GM19035 (cell line): ENCODE data around the gene CCDC134.

ENCODE experiments used
- ATAC-seq: cut with Tn5 transposase; IDR thresholded peaks from one replicate; pipeline ENCODE4 v1.9.1; 2021; ENCODE audit not compliant: unreplicated experiment

The CCDC134 gene

DNA sequence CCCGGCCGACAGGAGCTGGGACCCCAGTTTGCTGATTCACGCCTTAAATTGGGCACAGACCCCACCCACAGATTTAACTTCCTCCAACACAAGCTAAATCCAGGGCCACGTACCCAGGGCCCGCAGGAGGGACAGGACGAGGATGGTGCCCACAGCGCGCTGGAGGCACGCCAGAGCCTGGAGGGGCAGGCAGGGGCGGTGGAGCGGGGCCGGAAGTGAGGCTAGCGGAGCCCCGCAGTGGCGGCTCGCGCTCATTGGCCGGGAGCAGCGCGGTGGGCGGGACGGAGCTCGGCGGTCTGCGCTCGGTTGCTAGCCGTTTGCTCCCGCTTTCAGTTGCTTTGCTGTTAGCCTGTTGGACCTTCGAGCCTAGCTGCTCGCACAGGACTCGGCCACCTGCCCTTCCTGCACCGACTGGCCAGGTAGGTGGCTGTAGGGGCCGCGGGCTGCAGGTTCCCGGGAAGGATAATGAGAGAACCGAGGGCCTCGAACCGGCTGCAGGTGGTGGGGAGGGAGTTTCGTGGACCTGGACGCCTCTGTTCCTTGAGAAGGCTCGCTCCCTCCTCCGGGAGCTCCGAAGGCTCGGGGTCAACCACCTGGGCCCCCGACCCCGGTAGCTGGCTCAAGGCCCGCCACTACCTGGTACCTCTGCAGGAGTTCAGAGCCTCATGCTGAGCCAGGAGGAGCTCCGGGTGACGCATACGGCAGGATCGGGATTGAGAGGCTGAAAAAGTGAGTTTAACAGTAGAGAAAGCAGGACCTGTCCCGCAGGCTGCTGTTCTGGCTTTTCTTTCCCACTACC lies at the start of gene CCDC134:
CCDC134 (plus strand) TSS at position 332 of the 799 bp plus-strand sequence. CDS start 8,212 bp downstream, outside the sequence.
- peak; percentile 91 for ATAC-seq

DNA sequence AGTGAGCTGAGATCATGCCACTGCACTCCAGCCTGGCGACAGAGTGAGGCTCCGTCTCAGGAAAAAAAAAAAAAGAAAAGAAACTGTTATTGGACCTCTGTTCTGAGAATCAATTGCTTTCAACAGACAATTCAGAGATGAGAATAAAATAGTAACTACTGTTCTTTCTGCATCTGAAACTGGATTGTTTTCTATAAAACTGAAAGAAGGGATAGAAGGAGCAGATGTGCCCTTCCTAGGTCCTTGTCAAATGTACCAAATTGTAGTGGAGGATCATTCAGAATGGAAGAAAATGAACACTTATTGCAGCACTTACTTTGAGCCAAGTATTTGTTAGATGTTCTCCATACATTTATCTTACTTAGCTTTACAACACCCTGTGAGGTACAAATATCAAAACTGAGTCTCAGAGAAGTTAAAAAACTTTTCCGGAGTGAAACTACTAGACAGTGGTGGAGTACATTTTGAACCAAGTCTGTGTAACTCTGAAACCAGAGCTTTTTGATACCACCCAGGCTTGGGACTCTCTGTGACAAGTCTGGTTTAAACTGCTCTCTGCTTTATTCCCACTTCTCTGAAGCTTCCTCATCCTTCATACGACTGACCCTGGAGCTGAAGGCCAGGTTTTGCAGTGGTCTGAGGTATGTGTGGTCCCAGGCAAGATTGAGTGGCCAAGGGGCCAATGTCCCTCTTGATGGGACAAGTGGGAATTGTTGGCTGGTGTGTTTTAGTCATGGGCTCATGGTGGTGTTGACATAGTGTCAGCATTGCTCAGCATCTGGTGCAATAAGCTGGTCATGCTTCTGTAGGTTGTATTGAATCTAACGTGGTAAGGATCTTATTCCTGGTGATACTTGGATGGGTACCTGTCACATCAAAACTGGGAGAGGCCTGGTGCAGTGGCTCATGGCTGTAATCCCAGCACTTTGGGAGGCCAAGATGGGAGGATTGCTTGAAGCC lies 48.2 kb upstream of the CCDC134 start:
- peak; percentile 62 for ATAC-seq

DNA sequence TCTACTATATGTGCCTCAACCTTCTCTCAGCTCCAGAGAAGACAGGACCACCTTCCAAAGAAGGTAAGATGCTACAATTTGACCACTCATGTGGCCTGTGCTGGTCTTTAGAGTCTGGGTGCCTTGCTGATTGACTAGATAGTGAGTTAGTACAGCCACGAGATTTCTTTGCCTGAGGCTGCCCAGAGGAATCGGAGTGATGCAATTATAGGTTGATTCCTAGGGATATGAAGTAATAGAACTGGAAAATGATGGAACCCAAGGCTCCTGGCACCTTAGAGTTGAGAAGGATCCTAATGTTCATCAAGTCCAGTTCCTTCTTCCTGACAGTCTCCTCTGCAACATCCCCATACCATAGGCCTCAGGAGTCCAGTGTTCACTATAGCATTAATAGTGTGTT lies 46.5 kb upstream of the CCDC134 start:
- ATAC-seq: no peak

DNA sequence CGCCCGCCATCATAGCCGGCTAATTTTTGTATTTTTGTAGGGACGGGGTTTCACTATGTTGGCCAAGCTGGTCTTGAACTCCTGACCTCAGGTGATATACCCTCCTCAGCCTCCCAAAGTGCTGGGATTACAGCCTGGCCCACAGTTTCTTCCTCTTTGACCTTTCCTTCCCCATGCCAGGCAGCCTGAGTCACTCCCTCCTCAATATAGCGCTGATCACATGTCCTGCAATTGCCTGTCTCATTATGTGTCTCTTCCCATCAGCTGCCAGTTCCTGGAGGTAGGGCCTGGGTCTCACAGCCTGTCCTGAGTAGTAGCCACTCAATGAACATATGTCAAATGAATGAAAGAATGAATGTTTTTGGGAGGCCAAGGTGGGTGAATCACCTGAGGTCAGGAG lies 43.0 kb upstream of the CCDC134 start:
- no peak for ATAC-seq

DNA sequence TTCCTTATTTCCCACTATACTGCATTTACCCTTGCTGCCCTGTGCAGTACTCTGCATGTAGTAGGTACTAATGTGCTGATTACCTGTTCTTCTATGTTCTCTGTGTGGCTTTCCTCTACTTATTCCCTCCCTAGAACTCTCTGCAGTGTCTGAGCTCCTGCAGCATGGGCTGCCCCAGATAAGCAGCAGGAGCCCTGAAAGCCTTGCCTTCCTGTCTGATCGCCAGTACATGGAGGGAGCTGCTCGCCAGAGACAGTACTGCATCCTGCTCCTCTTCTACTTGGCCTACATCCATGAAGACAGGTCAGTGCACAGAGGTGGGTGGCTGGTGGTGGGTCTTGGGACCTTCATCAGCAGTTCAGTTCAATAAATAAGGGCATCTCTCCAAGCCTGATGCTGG lies 42.2 kb upstream of the CCDC134 start:
- no peak for ATAC-seq

DNA sequence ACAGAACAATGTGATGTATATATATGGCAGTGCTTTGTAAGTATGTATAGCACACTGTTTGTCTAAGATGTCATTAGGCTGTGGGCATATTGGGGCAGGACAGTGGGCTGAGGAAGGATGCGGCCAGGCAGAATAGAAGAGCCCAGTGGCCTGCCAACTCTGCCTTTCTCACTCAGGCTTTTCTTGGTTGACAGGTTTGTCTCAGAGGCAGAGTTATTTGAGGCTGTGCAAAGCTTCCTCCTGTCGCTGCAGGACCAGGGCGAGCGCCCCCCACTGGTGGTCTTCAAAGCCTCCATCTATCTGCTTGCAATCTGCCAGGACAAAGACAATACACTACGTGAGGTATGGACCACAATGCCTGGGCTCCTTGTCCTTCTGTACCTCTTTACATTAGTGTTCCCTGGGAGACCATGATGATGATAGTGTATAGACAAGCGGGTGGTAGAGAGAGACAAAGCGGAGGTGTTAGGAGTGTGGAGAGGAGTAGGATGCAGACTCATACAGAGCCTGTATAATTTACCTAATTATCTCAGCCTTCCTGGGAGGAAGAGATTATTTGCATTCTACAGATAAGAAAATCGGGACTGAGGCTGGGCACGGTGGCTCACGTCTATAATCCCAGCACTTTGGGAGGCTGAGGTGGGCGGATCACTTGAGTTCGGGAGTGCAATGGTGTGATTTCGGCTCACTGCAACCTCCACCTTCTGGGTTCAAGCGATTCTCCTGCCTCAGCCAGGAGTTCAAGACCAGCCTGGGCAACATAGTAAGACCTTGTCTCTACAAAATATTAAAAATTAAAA lies 37.3 kb upstream of the CCDC134 start:
- ATAC-seq: no peak

- no peak for ATAC-seq
Measured at GRCh38 chr22:41766476-41766875, 34.0 kb upstream of the CCDC134 start.

GRCh38 chr22:41768430-41768829 lies 32.0 kb upstream of the CCDC134 start:
- ATAC-seq: no peak

DNA sequence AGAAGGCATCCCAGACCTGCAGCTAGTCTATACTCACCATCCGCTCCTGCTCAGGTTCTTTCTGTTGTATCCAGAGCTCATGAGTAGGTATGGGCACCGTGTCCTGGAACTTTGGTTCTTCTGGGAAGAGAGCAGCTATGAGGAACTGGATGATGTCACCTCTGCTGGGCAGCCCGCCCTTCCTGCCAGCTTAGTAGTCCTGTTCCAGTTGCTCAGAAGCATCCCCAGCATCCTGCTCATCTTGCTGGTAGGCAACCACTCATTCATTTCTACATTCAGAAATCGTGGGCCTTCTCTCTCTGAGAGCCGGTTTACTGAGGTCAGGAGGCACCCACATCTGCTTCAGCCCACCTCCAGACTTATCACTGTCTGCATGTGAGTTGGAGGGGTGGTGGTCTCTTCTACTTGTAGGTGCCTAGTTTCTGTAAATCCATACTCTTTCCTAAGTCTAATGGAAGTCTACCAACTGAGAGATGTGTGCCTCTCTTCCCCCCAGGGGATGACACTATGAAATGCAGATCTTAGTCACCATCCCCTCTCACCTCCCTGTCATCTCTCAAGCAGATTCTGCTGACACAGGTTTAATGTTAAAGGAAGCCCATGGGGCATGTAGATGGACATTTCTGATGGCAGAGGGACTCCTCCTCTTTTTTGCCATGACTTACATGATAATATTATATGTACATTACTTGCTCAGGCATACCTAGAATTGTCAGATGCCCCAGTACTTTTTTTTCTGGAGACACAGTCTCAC lies 29.6 kb upstream of the CCDC134 start:
- no peak for ATAC-seq

- ATAC-seq: no peak
Measured at GRCh38 chr22:41772198-41772597, 28.3 kb upstream of the CCDC134 start.

GRCh38 chr22:41772645-41773044 lies 27.8 kb upstream of the CCDC134 start:
- ATAC-seq: no peak

- ATAC-seq: no peak
Measured at GRCh38 chr22:41775338-41775737, 25.1 kb upstream of the CCDC134 start.

DNA sequence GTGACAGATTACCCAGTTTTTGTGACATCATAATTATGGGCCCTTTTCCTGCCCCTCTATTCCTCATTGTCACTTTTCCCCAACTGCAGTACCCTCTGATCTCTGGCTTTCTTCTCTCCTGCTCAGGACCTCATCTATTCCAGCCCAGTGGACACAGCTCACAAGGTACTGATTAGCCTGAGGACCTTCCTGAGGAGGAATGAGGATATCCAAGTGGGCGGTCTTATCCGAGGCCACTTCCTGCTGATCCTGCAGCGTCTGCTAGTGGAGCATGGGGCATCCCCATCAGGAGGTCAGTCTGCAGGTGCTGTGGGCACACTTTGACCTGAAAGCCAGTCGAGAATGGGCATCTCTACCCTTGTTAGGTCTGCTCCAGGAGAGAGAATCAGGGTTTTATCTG lies 24.5 kb upstream of the CCDC134 start:
- no peak for ATAC-seq

DNA sequence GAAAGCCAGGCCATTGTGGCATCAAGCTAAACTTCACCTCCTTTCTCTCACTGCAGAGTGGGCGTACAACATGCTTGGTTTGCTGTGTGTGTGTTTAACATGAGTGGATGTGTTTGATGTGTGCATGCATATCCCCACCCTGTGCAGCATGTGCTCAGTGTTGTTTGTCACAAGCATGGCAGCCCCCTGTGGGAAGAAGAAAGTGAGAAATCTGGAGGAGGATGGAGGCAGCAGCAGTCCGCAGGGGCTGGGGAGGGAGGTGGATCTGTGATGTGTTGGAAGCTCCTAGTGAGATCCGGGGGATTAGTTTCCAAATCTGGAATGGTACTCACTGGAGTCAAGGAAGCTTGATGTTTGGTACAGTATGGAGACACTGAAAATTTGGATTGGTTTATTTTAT lies 24.1 kb upstream of the CCDC134 start:
- ATAC-seq: no peak

DNA sequence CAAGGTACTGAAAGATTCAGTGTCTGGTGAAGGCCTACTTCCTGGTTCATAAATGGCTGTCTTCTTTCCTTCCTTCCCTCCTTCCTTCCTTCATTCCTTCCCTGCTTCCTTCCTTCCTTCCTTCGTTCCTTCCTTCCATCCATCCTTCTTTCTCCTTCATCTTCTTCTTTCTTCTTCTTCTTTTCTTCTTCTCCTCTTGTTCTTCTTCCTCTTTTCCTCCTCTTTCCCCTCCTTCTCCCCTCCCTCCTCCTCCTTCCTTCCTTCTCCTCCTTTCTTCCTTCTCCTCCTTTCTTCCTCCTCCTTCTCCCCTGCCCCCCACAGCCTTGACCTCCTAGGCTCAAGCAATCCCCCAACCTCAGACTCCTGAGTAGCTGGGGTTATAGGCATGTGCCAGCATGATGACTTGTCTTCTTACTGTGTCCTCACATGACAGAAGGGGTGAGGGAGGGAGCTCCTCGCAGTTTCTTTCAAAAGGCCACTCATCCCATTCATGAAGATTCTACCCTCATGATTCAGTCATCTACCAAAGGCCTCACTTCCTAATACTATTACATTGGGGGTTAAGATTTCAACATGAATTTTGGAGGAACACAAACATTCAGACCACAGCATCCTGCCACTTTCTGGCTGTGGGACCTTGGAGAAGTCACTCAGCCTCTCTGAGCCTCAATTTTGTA lies 22.6 kb upstream of the CCDC134 start:
- ATAC-seq: no peak

DNA sequence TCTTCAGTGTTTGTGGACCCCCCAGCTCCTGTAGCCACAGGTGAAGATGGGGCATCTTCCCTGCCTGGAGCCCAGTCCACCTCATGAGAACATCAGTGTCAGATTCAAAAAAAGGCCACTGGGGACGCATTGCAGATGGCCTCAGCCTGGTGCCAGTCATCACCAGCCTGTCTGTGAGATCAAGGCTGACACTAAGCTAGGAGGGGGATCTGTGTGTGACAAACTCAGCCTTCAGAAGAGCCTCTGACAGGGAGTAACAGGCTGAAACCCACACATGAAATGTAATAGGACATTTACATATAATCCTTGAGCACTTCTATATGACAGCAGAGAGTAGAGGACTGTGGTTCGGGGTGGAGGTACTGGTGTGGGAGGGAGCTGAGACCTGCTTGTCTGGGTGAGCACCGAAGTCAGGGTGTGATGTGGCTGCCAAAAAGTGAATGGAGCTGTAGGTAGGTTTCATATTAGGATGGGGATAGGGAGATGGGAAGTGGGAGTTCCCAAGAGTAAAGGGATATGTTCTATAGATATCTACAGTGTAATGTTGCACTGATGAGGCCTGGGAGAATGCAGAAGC lies 20.5 kb upstream of the CCDC134 start:
- no peak for ATAC-seq

DNA sequence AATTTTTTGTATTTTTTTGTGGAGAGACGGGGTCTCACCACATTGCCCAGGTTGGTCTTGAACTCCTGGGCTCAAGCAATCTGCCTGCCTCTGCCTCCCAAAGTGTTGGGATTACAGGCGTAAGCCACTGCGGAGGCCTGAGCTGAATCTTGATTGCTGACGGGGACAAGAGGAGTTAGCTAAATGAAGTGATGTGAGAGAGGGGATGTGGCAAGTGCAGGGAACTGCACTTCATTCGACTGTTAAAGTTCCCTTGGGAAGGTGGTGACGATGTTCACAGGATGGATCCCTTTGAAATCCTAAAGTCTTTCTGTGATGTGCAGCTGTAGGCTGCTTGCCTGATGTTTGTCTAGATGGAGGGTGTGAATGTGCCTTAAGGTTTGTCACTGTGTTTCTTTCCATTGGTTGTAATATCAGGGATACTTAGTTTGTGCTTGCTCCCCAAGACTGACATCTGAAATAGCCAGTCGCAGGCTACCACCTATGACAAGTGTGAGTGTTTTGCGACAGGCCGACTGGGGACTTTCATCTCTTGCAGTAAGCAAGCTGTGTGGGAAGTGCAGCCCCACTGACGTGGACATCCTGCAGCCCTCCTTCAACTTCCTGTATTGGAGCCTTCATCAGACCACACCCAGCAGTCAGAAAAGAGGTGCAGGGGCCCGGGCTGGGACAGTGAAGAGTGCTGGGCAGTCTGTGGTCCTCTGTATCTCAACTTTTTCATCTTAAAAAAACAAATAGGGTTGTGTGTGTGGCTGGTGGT lies 19.6 kb upstream of the CCDC134 start:
- ATAC-seq: peak; percentile 93

DNA sequence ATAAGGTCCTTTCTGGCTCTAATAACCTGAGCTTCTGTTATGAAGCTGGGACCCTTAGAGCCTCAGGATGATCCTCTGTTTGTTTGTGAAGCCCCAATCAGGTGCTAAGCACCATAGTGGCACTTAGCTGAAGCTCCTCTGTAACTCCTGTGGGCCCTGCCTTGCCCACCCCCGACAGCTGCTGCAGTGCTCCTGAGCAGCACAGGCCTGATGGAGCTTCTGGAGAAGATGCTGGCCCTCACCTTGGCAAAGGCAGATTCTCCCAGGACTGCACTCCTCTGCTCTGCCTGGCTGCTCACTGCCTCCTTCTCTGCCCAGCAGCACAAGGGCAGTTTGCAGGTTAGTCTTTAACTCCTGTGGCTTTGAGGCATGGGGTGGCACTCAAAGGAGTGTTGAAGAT lies 19.0 kb upstream of the CCDC134 start:
- ATAC-seq: peak; percentile 12

GRCh38 chr22:41782316-41782715 lies 18.2 kb upstream of the CCDC134 start:
- ATAC-seq: no peak
